Measurements from ENCODE around the gene MGAT4C. TPM values are rescaled to one million over a fixed set of nuclear protein-coding genes. Genes with fewer than 3 reads are reported as not detected.
"Not testable (repeated sequence)": the region's sequence is repeated elsewhere in the genome, so short reads cannot be mapped to it uniquely, and the experiment has no call there.

The MGAT4C gene
- total RNA-seq, result under 1 TPM in 2 of 4 donors, not detected in 2; 0.06 to 0.16 TPM
- under 1 TPM in 1 of 3 donors, not detected in 2; 0.07 TPM for polyA plus RNA-seq
- long read RNA-seq, donor 1, result 0 reads
- long read RNA-seq, donor 2, result 0 reads

GRCh38 chr12:86256163-86256562 is at the start of gene MGAT4C:
TSS of gene MGAT4C (minus strand) at chr12:86256391.
- Histone ChIP-seq H3K4me3 (no peak within 1 kb of the TSS), H3K4me1 (no peaks in the 10 kb centered on the region), H3K27ac (no peak within 1 kb of the TSS), H3K27me3 (ENCODE audit: insufficient read depth in 3 of 3, low read length in 2 of 3) (no peaks in the 10 kb centered on the region), H3K9me3 (no peaks in the 10 kb centered on the region), H3K36me3 (ENCODE audit: insufficient read depth in 1 of 2, low read depth in 1 of 2) (no peaks in the 10 kb centered on the region)
- DNase-seq (no peak), ATAC-seq (no peak)
- 30 to 38% (median 37%) methylated on average over 3 of the region's 3 CpGs for WGBS, 3 donors
- intact Hi-C loops (cut with DNase I), result no loop called here
- TF ChIP-seq, protein P1, sequence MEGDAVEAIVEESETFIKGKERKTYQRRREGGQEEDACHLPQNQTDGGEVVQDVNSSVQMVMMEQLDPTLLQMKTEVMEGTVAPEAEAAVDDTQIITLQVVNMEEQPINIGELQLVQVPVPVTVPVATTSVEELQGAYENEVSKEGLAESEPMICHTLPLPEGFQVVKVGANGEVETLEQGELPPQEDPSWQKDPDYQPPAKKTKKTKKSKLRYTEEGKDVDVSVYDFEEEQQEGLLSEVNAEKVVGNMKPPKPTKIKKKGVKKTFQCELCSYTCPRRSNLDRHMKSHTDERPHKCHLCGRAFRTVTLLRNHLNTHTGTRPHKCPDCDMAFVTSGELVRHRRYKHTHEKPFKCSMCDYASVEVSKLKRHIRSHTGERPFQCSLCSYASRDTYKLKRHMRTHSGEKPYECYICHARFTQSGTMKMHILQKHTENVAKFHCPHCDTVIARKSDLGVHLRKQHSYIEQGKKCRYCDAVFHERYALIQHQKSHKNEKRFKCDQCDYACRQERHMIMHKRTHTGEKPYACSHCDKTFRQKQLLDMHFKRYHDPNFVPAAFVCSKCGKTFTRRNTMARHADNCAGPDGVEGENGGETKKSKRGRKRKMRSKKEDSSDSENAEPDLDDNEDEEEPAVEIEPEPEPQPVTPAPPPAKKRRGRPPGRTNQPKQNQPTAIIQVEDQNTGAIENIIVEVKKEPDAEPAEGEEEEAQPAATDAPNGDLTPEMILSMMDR (IDR thresholded peaks at IDR 0.05), result no peak

- intact Hi-C loops (cut with DNase I); H3K4me3 ChIP-seq; ATAC-seq; H3K27ac ChIP-seq; H3K9me3 ChIP-seq; H3K36me3 ChIP-seq (ENCODE audit: insufficient read depth in 1 of 2, low read depth in 1 of 2); H3K27me3 ChIP-seq (ENCODE audit: insufficient read depth in 3 of 3, low read length in 2 of 3); H3K4me1 ChIP-seq: not testable (repeated sequence)
- DNase-seq, result peak in 1 of 2 donors; percentile 28
- WGBS, 3 donors, result 90 to 96% (median 92%) methylated on average over 27 to 31 of the region's 31 CpGs
These were observed 40.2 kb upstream of the MGAT4C start for GRCh38 chr12:86296396-86296795.

DNA sequence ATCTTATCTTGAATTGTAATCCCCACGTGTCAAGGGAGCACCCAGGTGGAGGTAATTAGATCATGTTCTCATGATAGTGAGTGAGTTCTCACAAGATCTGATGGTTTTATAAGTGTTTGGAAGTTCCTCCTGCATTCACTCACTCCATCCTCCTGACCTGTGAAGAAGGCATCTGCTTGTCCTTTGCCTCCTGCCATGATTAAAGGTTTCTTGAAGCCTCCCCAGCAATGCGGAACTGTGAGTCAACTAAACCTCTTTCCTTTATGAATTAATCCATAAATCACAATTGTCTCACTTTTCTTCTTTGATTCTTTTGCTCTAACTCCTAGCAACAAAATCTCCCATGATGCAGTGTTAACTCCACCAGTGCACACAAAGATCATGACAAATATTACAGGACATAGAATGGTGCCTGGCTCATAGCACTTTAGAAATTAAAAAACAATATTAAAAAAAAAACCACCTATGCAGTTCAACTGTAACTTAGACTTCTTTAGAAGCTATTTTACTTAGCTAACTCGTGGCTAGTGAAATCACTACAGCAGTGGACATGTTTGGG is 37.6 kb upstream of the MGAT4C start:
- WGBS, 3 donors, result 60 to 69% (median 63%) methylated on average over 3 of the region's 3 CpGs
- H3K36me3 ChIP-seq (ENCODE audit: insufficient read depth in 1 of 2, low read depth in 1 of 2), result no peaks in the 10 kb centered on the region
- H3K27me3 ChIP-seq (ENCODE audit: insufficient read depth in 3 of 3, low read length in 2 of 3), result no peaks in the 10 kb centered on the region
- no peak overlapping the region for H3K27ac ChIP-seq
- ATAC-seq (no peak), DNase-seq (no peak)
- H3K4me1 ChIP-seq, result no peaks in the 10 kb centered on the region
- intact Hi-C loops (cut with DNase I), result no loop called here
- TF ChIP-seq, protein P1 (IDR thresholded peaks at IDR 0.05), result no peak
- H3K9me3 ChIP-seq, result no peaks in the 10 kb centered on the region
- no peak overlapping the region for H3K4me3 ChIP-seq

GRCh38 chr12:86292480-86292879 is 36.3 kb upstream of the MGAT4C start:
- no peaks in the 10 kb centered on the region for H3K4me1 ChIP-seq
- no peak for DNase-seq
- intact Hi-C loops (cut with DNase I), result no loop called here
- no peak overlapping the region for H3K4me3 ChIP-seq
- ATAC-seq, result no peak
- H3K9me3 ChIP-seq, result no peaks in the 10 kb centered on the region
- no peaks in the 10 kb centered on the region for H3K27me3 ChIP-seq (ENCODE audit: insufficient read depth in 3 of 3, low read length in 2 of 3)
- H3K27ac ChIP-seq, result no peak overlapping the region
- TF ChIP-seq, protein P1 (IDR thresholded peaks at IDR 0.05), result no peak
- 48 to 59% (median 53%) methylated on average over 3 of the region's 3 CpGs for WGBS, 3 donors
- H3K36me3 ChIP-seq (ENCODE audit: insufficient read depth in 1 of 2, low read depth in 1 of 2), result no peaks in the 10 kb centered on the region

- no peaks in the 10 kb centered on the region for H3K36me3 ChIP-seq (ENCODE audit: insufficient read depth in 1 of 2, low read depth in 1 of 2)
- no peaks in the 10 kb centered on the region for H3K9me3 ChIP-seq
- no peak overlapping the region for H3K4me3 ChIP-seq
- no peak overlapping the region for H3K27ac ChIP-seq
- 87 to 95% (median 95%) methylated on average over 3 of the region's 3 CpGs for WGBS, 3 donors
- intact Hi-C loops (cut with DNase I), result no loop called here
- TF ChIP-seq, protein P1 (IDR thresholded peaks at IDR 0.05), result no peak
- no peaks in the 10 kb centered on the region for H3K4me1 ChIP-seq
- ATAC-seq (no peak), DNase-seq (no peak)
- no peaks in the 10 kb centered on the region for H3K27me3 ChIP-seq (ENCODE audit: insufficient read depth in 3 of 3, low read length in 2 of 3)
These were observed 34.4 kb upstream of the MGAT4C start for GRCh38 chr12:86290615-86291014.
